GM19455 (cell line): Measurements from ENCODE around the gene GSTM4.
"Not testable (repeated sequence)": the region's sequence is repeated elsewhere in the genome, so short reads cannot be mapped to it uniquely, and the experiment has no call there.

Experiments used
- ATAC-seq: cut with Tn5 transposase; IDR thresholded peaks from one replicate; pipeline ENCODE4 v1.9.1; 2021; ENCODE audit not compliant: unreplicated experiment

The GSTM4 gene

DNA sequence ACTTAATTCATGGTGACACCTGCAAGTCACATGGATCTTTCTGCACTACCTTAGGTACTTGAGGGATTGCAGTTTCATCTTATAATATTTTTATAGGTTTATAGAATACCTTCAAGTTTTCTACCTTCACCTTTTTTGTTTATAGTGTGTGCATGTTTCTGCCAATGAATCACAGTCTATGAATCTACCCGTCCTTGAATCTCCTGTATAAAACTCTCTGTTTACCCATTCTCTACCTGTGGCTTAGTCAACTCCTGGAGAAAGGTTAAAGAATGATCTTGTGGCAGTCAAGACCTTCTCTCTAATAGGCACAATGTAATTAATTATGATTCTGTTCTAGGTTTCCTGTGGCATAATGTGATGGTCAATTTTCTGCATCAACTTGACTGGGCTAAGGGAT is 8.8 kb downstream of the GSTM4 start:
- ATAC-seq, result no peak

DNA sequence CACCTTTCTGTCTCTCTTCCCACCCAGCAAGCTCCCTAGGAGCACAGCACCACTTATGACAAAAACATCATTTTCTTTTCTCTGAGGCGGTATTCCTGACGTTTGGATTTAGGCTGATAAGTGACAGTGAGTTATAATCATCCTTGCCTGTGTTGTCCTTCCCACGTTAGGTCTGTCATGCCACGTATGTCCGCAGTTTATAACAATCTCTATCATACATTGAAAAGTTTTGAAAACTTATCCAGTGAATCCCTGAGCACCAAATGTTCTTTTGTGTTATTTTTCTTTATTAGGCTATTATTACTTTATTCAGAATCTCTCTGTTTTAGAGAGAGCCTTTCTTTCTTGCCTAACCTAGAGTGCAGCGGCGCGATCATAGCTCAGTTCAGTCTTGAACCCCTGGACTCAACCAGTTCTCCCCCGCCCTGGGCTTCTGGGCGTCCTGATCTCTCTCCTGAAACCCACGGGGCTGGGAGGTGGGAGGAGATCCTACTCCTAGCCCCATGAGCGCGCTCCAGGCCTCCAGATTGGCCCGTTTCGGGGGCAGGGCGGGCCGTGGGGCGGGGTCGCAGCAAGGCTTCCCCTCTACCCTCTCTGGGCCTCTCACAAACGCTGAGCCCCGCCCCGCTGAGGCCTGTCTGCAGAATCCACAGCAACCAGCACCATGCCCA is 11.7 kb downstream of the GSTM4 start, which contains the start of gene GSTM2:
TSS of gene GSTM2 (plus strand) at position 606 of the 671 bp plus-strand sequence. CDS start at position 665, 59 bp downstream.
- peak; percentile 88 for ATAC-seq

DNA sequence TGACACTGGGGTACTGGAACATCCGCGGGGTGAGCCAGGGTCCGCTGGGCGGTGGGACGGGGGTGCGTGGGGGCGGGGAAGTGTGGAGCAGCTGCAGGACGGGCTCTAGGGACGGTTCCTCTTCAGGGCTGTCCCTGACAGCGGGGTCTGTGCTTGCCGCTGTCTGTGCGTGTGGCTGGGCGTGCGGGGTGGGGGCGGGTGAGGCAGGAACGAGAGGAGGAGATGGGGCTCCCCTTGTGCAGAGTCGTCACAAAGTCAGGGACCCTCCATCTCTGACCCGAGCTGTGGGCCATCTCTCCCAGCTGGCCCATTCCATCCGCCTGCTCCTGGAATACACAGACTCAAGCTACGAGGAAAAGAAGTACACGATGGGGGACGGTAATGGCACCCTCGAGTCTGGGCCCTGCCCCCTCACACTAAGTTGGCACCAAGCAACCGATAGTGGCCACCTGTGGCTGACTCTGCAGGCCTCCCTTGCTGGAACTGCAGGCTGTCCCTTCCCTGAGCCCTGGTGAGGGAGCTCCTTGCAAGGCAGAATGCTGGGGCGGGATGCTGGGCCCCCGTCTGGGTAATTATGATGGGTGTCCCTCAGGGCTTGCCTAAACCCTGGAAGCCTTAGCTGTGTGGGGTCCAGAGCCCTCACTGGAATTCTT is 12.3 kb downstream of the GSTM4 start:
- ATAC-seq, result no peak

DNA sequence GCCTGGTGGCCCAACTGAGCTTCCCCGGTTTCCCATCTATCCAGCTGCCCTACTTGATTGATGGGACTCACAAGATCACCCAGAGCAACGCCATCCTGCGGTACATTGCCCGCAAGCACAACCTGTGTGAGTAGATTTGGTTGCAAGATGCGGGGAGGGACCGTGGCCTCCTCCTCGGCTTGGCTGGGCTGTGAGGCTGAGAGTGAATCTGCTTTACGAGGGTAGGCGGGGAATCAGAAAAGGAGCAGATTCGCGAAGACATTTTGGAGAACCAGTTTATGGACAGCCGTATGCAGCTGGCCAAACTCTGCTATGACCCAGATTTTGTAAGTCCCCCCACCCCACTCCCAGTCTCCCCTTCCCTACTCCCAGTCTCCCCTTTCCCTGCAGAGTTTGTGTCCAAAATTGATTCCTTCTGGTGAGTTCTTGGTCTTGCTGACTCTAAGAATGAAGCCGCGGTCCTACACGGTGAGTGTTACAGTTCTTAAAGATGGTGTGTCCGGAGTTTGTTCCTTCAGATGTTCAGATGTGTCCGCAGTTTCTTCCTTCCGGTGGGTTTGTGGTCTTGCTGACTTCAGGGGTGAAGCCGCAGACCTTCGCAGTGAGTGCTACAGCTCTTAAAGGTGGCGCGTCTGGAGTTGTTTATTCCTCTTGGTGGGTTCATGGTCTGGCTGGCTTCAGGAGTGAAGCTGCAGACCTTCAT is 13.5 kb downstream of the GSTM4 start:
- ATAC-seq, result no peak

DNA sequence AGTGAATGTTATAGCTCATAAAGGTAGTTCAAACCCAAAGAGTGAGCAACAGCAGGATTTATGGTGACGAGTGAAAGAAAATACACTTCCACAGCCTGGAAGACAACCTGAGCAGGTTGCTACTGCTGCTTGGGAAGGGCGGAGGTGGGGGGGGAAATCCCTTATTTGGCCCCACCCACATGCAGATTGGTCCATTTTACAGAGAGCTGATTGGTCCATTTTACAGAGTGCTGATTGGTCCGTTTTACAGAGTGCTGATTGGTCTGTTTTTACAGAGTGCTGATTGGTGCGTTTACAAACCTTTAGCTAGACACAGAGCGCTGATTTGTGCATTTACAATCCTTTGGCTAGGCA is 14.0 kb downstream of the GSTM4 start:
- ATAC-seq, result not testable (repeated sequence)

DNA sequence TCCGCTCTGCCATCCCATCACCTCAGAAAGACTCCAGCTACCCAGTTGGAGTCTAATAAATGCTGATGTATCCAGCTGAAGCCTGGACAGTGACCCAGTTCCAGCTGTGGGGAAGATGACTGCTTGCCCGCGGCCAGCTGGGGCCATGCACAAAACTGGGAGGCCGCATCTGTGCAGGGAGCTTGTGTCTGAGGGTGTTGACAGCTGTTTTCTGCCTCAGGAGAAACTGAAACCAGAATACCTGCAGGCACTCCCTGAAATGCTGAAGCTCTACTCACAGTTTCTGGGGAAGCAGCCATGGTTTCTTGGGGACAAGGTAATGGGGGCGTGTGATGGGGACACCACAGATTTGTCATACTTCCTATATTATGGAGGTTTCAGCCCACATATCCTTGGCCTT is 15.2 kb downstream of the GSTM4 start:
- no peak for ATAC-seq

DNA sequence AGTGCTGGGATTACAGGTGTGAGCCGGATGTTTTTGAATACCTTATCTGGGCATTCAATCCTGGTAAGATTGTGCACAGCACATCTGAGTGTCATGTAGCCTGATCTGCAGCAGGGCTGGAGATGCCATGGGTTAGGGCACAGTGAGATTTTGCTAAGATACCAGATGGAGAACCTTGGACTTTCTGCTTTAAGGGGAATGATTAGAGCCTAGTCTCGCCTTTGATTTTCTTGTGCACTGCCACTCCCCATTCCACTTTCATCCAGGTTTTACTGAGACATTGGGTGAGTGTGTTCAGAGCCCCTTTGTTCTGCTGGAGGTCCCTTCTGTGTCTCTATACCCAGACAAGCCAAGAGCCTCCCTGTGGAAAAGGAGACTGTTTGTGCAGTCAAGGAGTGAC is 18.0 kb downstream of the GSTM4 start:
- not testable (repeated sequence) for ATAC-seq

DNA sequence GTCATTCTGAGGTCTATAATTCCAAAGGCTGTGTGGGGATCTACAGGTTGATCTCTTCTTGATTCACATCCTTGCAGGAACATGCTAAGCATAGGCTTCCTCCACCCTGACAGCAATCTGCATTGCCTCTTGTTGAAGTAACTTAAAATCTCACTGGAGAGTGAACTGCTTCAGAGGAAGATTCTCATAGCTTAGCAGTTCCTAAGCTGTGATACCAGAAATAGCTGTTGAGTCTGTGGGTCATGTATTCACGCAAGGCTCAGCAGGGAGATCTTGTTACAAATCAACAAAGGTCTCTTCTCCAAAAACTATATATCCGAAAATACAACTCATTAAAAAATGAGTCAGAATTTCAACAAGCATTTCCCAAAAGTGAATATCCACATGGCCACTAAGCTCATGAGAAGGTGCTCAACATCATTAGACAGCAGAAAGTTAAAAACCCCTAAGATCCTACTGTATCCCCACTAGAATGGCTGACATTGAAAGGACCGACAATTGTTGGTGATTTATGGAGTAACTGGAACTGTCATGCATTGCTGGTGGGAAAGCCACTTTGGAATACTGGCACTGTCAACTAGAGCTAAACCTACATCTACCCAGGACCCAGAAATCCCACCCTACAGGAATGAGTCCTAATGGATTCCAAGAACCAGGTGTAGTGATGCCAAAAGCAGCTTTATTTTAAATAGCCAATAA is 20.9 kb downstream of the GSTM4 start:
- not testable (repeated sequence) for ATAC-seq

DNA sequence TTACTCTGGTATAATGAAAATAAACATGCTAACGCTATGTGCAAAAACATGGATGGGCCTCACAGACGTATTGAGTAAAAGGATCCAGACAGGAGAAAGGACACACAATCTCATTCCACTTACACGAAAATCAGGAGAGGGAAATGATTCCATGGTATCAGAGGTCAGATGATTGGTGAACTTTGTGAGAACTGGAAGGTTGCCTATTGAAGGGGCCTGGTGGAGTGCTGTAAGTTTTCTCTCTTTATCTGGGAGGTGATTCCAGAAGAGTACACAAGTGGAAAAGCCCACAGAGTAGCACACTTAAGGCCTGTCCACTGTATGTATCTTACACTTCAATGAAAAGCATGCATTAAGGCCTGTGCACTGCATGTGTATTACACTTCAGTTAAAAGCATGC is 21.6 kb downstream of the GSTM4 start:
- no peak for ATAC-seq

DNA sequence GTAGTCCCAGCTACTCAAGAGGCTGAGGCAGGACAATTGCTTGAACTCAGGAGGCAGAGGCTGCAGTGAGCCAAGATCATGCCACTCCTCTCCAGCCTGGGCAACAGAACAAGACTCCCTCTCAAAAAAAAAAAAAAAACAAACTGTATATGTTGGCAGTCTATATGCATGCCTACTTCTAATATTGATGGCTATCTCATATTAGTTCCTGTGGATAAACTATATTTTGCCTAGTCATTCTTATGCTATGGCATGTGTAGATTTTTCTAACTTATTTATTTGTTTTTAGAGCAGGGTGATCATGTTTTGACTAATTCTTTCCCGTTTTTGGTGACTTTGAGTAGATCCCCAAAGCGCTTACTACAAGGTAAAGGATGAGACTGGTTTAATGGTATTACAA is 22.7 kb downstream of the GSTM4 start:
- ATAC-seq, result not testable (repeated sequence)

DNA sequence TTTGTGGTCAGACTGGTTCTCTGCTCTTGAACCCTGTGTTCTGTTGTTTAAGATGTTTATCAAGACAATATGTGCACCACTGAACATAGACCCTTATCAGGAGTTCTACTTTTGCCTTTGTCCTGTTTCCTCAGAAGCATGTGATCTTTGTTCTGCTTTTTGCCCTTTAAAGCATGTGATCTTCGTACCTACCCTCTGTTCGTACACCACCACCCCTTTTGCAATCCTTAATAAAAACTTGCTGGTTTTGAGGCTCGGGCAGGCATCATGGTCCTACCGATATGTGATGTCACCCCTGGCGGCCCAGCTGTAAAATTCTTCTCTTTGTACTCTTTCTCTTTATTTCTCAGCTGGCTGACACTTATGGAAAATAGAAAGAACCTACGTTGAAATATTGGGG is 28.9 kb downstream of the GSTM4 start:
- ATAC-seq, result not testable (repeated sequence)

DNA sequence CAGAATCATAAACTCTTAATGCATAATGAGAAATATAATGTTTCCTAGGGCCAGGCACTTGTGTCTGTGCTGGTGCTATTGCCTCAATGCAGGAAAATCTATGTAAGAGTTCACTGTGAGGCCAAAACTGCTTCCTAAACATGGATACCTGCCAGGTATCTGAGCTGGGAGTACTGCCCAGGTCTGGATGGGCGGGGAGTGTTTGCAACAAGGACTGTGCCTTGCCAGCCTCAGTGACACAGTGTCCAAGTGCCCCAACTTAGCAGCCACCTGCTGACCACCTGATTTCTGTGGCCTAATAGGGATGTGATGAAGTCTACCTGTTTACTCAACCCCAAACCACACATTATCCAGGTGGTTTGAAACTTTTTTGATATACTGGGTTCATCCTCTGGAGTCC is 29.5 kb downstream of the GSTM4 start:
- ATAC-seq, result not testable (repeated sequence)

DNA sequence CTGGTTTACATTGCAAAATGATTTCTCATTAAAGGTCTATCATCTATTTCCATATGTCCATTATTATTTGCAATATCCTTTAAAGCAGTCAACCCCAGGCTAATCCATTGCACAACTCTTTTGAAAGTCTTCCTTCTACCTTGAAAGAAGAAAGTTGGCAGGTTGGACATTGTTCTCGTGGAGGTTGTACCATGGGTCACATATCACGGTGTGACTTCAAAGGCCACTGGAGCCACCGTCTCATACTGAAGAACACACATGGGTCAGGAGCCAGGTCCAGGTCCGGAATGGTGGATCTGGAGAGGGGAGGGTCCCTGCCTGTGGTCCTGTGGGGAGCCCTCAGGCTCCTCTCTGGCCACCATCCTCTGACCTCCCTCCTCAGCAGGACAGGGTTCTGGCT is 30.0 kb downstream of the GSTM4 start:
- not testable (repeated sequence) for ATAC-seq

DNA sequence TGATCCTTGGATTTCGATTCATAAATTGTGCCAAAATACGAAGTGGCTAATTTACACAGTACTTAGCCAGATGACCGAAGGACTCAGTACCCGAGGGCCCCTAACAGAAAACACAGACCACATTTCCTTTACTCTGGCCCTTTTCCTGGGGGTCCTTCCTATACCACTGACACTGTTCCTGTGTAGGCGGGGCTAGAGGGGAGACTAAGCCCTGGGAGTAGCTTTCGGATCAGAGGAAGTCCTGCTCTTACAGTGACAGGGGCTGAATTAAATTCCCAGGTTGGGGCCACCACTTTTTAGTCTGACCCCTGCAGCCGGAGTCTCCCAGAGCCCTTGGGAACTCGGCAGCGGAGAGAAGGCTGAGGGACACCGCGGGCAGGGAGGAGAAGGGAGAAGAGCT is 31.2 kb downstream of the GSTM4 start:
- peak; percentile 16 for ATAC-seq

DNA sequence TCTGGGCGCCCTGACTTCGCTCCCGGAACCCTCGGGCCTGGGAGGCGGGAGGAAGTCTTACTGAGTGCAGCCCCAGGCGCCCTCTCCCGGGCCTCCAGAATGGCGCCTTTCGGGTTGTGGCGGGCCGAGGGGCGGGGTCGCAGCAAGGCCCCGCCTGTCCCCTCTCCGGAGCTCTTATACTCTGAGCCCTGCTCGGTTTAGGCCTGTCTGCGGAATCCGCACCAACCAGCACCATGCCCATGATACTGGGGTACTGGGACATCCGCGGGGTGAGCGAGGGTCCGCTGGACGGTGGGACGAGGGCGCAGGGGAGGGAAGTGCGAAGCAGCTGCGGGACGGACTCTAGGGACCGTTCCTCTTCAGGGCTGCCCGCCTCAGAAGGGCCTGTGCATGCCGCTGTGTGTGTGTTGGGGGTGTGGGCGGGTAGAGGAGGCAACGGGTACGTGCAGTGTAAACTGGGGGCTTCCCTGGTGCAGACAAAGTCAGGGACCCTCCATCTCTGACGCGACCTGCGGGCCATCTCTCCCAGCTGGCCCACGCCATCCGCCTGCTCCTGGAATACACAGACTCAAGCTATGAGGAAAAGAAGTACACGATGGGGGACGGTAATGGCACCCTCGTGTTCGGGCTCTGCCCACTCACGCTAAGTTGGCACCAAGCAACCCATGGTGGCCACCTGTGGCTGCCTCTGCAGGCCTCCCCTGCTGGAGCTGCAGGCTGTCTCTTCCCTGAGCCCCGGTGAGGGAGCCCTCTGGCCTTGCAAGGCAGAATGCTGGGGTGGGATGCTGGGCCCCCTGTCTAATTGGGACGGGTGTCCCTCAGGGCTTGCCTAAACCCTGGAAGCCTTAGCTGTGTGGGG is 32.0 kb downstream of the GSTM4 start, which contains the start of gene GSTM1:
TSS of gene GSTM1 (plus strand) at position 177 of the 859 bp plus-strand sequence. CDS start at position 234, 57 bp downstream.
- peak; percentile 97 for ATAC-seq

DNA sequence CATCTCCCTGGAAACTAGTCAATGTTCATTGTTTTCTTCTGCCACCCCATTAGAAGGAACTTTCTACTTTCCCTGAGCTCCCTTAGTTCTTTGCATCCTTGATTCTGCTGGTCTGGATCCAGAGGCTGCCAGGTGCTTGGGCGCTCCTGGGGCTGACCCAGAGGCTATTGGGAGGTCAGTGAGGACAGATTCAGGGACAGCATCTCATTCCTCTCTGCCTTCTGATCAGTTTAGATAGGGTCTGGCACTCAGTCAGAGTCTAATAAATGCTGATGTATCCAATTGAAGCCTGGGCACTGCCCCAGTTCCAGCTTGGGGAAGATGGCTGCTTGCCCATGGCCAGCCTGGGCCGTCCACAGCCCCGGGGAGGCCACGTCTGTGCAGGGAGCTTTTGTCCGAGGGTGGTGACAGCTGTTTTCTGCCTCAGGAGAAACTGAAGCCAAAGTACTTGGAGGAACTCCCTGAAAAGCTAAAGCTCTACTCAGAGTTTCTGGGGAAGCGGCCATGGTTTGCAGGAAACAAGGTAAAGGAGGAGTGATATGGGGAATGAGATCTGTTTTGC is 34.0 kb downstream of the GSTM4 start:
- ATAC-seq, result no peak

DNA sequence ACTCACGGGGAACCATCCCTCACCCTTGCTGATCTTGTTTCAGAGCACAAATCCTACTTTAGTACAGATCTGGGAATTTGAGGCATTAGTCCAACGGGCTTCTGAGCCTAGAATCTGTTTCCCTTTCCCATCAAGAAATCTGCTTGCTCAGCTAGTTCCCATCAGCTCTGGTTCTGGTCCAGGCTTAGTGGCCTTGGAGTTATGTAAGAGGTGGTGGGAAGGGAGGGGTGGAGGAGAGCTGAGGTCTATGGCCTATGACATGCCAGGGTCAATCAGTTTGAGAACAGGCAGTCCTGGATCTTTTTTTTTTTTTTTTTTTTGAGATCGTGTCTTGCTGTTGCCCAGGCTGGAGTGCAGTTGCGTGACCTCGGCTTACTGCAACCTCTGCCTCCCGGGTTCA is 35.9 kb downstream of the GSTM4 start:
- no peak for ATAC-seq

DNA sequence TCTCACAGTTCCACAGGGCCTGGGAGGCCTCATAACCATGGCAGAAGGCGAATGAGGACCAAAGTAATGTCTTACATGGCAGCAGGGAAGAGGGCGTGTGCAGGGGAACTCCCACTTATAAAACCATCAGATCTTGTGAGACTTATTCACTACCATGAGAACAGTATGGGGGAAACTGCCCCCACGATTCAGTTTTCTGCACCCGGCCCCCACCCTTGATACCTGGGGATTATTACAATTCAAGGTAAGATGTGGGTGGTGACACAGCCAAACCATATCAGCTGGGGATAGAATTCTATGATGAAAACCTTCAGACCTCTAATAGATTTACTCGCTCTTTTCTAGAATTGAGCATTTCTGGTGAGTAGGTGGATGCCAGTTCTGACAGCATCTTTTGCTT is 38.5 kb downstream of the GSTM4 start:
- ATAC-seq, result not testable (repeated sequence)

DNA sequence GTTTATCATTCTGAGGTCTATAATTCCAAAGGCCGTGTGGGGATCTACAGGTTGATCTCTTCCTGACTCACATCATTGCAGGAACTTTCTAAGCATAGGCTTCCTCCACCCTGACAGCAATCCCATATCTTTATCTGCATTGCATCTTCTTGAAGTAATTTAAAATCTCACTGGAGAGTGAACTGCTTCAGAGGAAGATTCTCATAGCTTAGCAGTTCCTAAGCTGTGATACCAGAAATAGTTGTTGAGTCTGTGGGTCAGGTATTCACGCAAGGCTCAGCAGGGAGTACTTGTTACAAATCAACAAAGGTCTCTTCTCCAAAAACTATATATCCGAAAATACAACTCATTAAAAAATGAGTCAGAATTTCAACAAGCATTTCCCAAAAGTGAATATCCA is 39.2 kb downstream of the GSTM4 start:
- ATAC-seq, result not testable (repeated sequence)

DNA sequence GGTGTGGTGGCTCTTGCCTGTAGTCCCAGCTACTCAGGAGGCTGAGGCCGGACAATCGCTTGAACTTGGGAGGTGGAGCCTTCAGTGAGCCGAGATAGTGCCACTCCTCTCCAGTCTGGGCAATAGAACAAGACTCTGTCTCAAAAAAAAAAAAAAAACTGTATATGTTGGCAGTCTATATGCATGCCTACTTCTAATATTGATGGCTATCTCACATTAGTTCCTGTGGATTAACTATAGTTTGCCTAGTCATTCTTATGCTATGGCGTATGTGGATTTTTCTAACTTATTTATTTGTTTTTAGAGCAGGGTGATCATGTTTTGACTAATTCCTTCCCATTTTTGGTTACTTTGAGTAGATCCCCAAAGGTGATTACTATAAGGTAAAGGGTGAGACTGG is 41.2 kb downstream of the GSTM4 start:
- ATAC-seq, result no peak
